ENCODE results near the gene CSTPP1.

The CSTPP1 gene

GRCh38 chr11:47180006-47180787 lies 243.6 kb downstream of the CSTPP1 start:
- no peak overlapping the region for H3K4me3 Mint-ChIP-seq

GRCh38 chr11:47181271-47181670 lies 244.7 kb downstream of the CSTPP1 start:
- Mint-ChIP-seq H3K4me3 (no peak overlapping the region), H3K27me3 (ENCODE audit: low read depth) (no peaks in the 10 kb centered on the region), H3K4me1 (peaks cover 17% of the 10 kb centered on the region), H3K36me3 (ENCODE audit: low read depth) (peaks cover 7% of the 10 kb centered on the region), H3K9me3 (no peaks in the 10 kb centered on the region), H3K27ac (no peak overlapping the region)
- no peak for TF ChIP-seq CTCF (IDR thresholded peaks at IDR 0.05; ENCODE audit: unreplicated experiment in 3 of 3)

More at GRCh38 chr11:47180006-47180787, 243.6 kb downstream of the CSTPP1 start:
- Mint-ChIP-seq H3K9me3 (no peaks in the 10 kb centered on the region), H3K36me3 (ENCODE audit: low read depth) (peaks cover 7% of the 10 kb centered on the region), H3K27me3 (ENCODE audit: low read depth) (no peaks in the 10 kb centered on the region), H3K4me1 (peaks cover 23% of the 10 kb centered on the region), H3K27ac (peak overlapping the region in 1 of 3 experiments; percentile 9)
- no peak for TF ChIP-seq CTCF (IDR thresholded peaks at IDR 0.05; ENCODE audit: unreplicated experiment in 3 of 3)

- H3K4me1 Mint-ChIP-seq: peaks cover 16% of the 10 kb centered on the region
- H3K36me3 Mint-ChIP-seq (ENCODE audit: low read depth): peaks cover 7% of the 10 kb centered on the region
- H3K27ac Mint-ChIP-seq: no peak overlapping the region
- no peaks in the 10 kb centered on the region for H3K9me3 Mint-ChIP-seq
- TF ChIP-seq CTCF (IDR thresholded peaks at IDR 0.05; ENCODE audit: unreplicated experiment in 3 of 3): no peak
- peaks cover 5% of the 10 kb centered on the region for H3K27me3 Mint-ChIP-seq (ENCODE audit: low read depth)
- H3K4me3 Mint-ChIP-seq: no peak overlapping the region
Measured at GRCh38 chr11:47182380-47182779, 245.8 kb downstream of the CSTPP1 start.

- H3K9me3 Mint-ChIP-seq: no peaks in the 10 kb centered on the region
- H3K27ac Mint-ChIP-seq: peak overlapping the region in 1 of 3 experiments; percentile 44
- peaks cover 7% of the 10 kb centered on the region for H3K27me3 Mint-ChIP-seq (ENCODE audit: low read depth)
- no peak for TF ChIP-seq CTCF (IDR thresholded peaks at IDR 0.05; ENCODE audit: unreplicated experiment in 3 of 3)
- H3K4me3 Mint-ChIP-seq: peak overlapping the region; percentile 62 to 87 (median 85)
- peaks cover 20% of the 10 kb centered on the region for H3K4me1 Mint-ChIP-seq
- peaks cover 7% of the 10 kb centered on the region for H3K36me3 Mint-ChIP-seq (ENCODE audit: low read depth)
Measured at GRCh38 chr11:47183031-47183856, 246.7 kb downstream of the CSTPP1 start.

GRCh38 chr11:47183969-47184368 lies 247.4 kb downstream of the CSTPP1 start:
- Mint-ChIP-seq H3K27ac (peak overlapping the region in 1 of 3 experiments; percentile 16), H3K9me3 (no peaks in the 10 kb centered on the region), H3K36me3 (ENCODE audit: low read depth) (peaks cover 7% of the 10 kb centered on the region), H3K4me3 (peak overlapping the region; percentile 83 to 87 (median 85)), H3K27me3 (ENCODE audit: low read depth) (peaks cover 7% of the 10 kb centered on the region), H3K4me1 (peaks cover 20% of the 10 kb centered on the region)
- TF ChIP-seq CTCF (IDR thresholded peaks at IDR 0.05; ENCODE audit: unreplicated experiment in 3 of 3): no peak
